Adipose tissue (tissue), 3 donors: ENCODE data around the gene DHCR24. TPM values are rescaled to one million over a fixed set of nuclear protein-coding genes. Genes with fewer than 3 reads are reported as not detected.

Experiments used
- H3K27ac ChIP-seq: one replicate; pipeline ENCODE4 v1.5.1; 2013; ENCODE audit warnings: low read depth, low read length
- WGBS, 3 donors: extraction: QIAGEN DNeasy Blood & Tissue Kit; methylation state at CpG; one replicate each; pipeline ENCODE4 v1.1.7; 2013; 5-methylcytosine and 5-hydroxymethylcytosine counted together
- polyA plus RNA-seq, 3 donors: library from polyadenylated mRNA; stranded (reverse); fragments of 200-250 nt; gene quantifications; one replicate each; pipeline ENCODE4 v1.2.3, GENCODE V29; 2013
- donor health status: healthy with polysubstance abuse.
- donor health status: Bipolar disorder and iron deficiency.
- donor health status: healthy.

Gene DHCR24
- polyA plus RNA-seq, 3 donors: 28.5 to 131 (median 36.3) TPM

GRCh38 chr1:54811739-54812655 lies 75.0 kb downstream of the DHCR24 start:
- 74 to 87% (median 85%) methylated on average over 18 of the region's 18 CpGs for WGBS, 3 donors
- no peak overlapping the region for H3K27ac ChIP-seq

- H3K27ac ChIP-seq: no peak overlapping the region
- WGBS, 3 donors: 79 to 87% (median 84%) methylated on average over 5 of the region's 5 CpGs
These were observed 75.9 kb downstream of the DHCR24 start for GRCh38 chr1:54811066-54811465.

- no peak overlapping the region for H3K27ac ChIP-seq
- 31 to 36% (median 31%) methylated on average over 13 of the region's 13 CpGs for WGBS, 3 donors
These were observed 76.6 kb downstream of the DHCR24 start for GRCh38 chr1:54810153-54810942.

GRCh38 chr1:54809496-54810074 lies 77.4 kb downstream of the DHCR24 start:
- no peak overlapping the region for H3K27ac ChIP-seq
- 33 to 37% (median 37%) methylated on average over 3 of the region's 3 CpGs for WGBS, 3 donors

- H3K27ac ChIP-seq: no peak overlapping the region
- 74 to 87% (median 83%) methylated on average over 11 to 12 of the region's 12 CpGs for WGBS, 3 donors
These were observed 78.4 kb downstream of the DHCR24 start for GRCh38 chr1:54808443-54809207.

- no peak overlapping the region for H3K27ac ChIP-seq
- WGBS, 3 donors: 81 to 93% (median 88%) methylated on average over 7 of the region's 7 CpGs
These were observed 79.2 kb downstream of the DHCR24 start for GRCh38 chr1:54807756-54808155.

- H3K27ac ChIP-seq: no peak overlapping the region
- WGBS, 3 donors: 72 to 88% (median 81%) methylated on average over 11 of the region's 11 CpGs
These were observed 79.9 kb downstream of the DHCR24 start for GRCh38 chr1:54806931-54807611.

GRCh38 chr1:54805981-54806381 lies 81.0 kb downstream of the DHCR24 start:
- 78 to 87% (median 84%) methylated on average over 35 of the region's 35 CpGs for WGBS, 3 donors
- no peak overlapping the region for H3K27ac ChIP-seq

GRCh38 chr1:54805466-54805865 lies 81.5 kb downstream of the DHCR24 start:
- WGBS, 3 donors: 94 to 98% (median 97%) methylated on average over 3 of the region's 3 CpGs
- H3K27ac ChIP-seq: no peak overlapping the region

GRCh38 chr1:54804471-54805132 lies 82.4 kb downstream of the DHCR24 start:
- 79 to 89% (median 84%) methylated on average over 6 of the region's 6 CpGs for WGBS, 3 donors
- H3K27ac ChIP-seq: no peak overlapping the region

- H3K27ac ChIP-seq: no peak overlapping the region
- WGBS, 3 donors: 44 to 70% (median 59%) methylated on average over 4 of the region's 4 CpGs
These were observed 83.1 kb downstream of the DHCR24 start for GRCh38 chr1:54803761-54804470.

GRCh38 chr1:54800899-54801759 lies 85.9 kb downstream of the DHCR24 start, which contains the start of gene TTC22:
Gene TTC22, minus strand, starts transcription at chr1:54801323. Its CDS starts 160 bp downstream, at chr1:54801163.
- WGBS, 3 donors: 2 to 6% (median 5%) methylated on average over 51 to 58 of the region's 58 CpGs
- no peak within 1 kb of the TSS for H3K27ac ChIP-seq

GRCh38 chr1:54800041-54800898 lies 86.7 kb downstream of the DHCR24 start:
- 25 to 42% (median 36%) methylated on average over 35 to 39 of the region's 39 CpGs for WGBS, 3 donors
- H3K27ac ChIP-seq: no peak overlapping the region
